Measurements from ENCODE around the gene CYP4F12.

CYP4F12 gene

GRCh38 chr19:15672580-15673175 lies at the start of gene CYP4F12:
CYP4F12 (plus strand) TSS chr19:15673087; CDS start chr19:15673530, 443 bp downstream.
- DNase-seq (ENCODE audit: low read depth in 3 of 3): no peak

GRCh38 chr19:15623711-15624318 lies 49.1 kb upstream of the CYP4F12 start:
- no peak for DNase-seq (ENCODE audit: low read depth in 3 of 3)

- no peak for DNase-seq (ENCODE audit: low read depth in 3 of 3)
These were observed 44.5 kb upstream of the CYP4F12 start for GRCh38 chr19:15628236-15629002.

- peak; percentile 71 to 87 (median 81) for DNase-seq (ENCODE audit: low read depth in 3 of 3)
These were observed 43.6 kb upstream of the CYP4F12 start for GRCh38 chr19:15629003-15629880.

- DNase-seq (ENCODE audit: low read depth in 3 of 3): peak in 1 of 3 donors; percentile 8
These were observed 41.1 kb upstream of the CYP4F12 start for GRCh38 chr19:15631817-15632216.

GRCh38 chr19:15633082-15633835 lies 39.6 kb upstream of the CYP4F12 start:
- no peak for DNase-seq (ENCODE audit: low read depth in 3 of 3)

GRCh38 chr19:15634105-15634504 lies 38.8 kb upstream of the CYP4F12 start:
- DNase-seq (ENCODE audit: low read depth in 3 of 3): no peak

- DNase-seq (ENCODE audit: low read depth in 3 of 3): no peak
These were observed 37.7 kb upstream of the CYP4F12 start for GRCh38 chr19:15635016-15635805.

- no peak for DNase-seq (ENCODE audit: low read depth in 3 of 3)
These were observed 36.9 kb upstream of the CYP4F12 start for GRCh38 chr19:15636026-15636425.

- DNase-seq (ENCODE audit: low read depth in 3 of 3): no peak
These were observed 33.3 kb upstream of the CYP4F12 start for GRCh38 chr19:15639596-15639995.

- DNase-seq (ENCODE audit: low read depth in 3 of 3): no peak
These were observed 32.5 kb upstream of the CYP4F12 start, which contains the start of gene CYP4F3 for GRCh38 chr19:15640294-15640903. CYP4F3 (plus strand) TSS chr19:15640897; CDS start chr19:15641416, 519 bp downstream.

- no peak for DNase-seq (ENCODE audit: low read depth in 3 of 3)
These were observed 31.8 kb upstream of the CYP4F12 start for GRCh38 chr19:15640904-15641597.

- DNase-seq (ENCODE audit: low read depth in 3 of 3): no peak
These were observed 30.9 kb upstream of the CYP4F12 start for GRCh38 chr19:15641901-15642491.

- no peak for DNase-seq (ENCODE audit: low read depth in 3 of 3)
These were observed 30.1 kb upstream of the CYP4F12 start for GRCh38 chr19:15642807-15643206.

GRCh38 chr19:15643387-15643786 lies 29.5 kb upstream of the CYP4F12 start:
- DNase-seq (ENCODE audit: low read depth in 3 of 3): no peak

GRCh38 chr19:15644066-15644741 lies 28.7 kb upstream of the CYP4F12 start:
- DNase-seq (ENCODE audit: low read depth in 3 of 3): no peak

- no peak for DNase-seq (ENCODE audit: low read depth in 3 of 3)
These were observed 28.1 kb upstream of the CYP4F12 start for GRCh38 chr19:15644816-15645215.

GRCh38 chr19:15649526-15649925 lies 23.4 kb upstream of the CYP4F12 start:
- no peak for DNase-seq (ENCODE audit: low read depth in 3 of 3)

Data from stimulated activated CD4-positive, alpha-beta T cell treated with anti-CD3 and anti-CD28 coated beads, TNF-alpha, amount 100 ng/mL, for 48 hours (primary cell).